SK-N-MC (cell line): ENCODE measurements around the gene TTLL13.

ENCODE experiments used
- DNase-seq: peaks from one replicate; pipeline ENCODE4 v3.0.0-alpha.2; 2011; ENCODE audit warnings: low read depth, low spot score
- H3K27ac ChIP-seq: fragments of 200-600 bp; sonication (generic); 2 replicates; pipeline ENCODE4 v1.5.1; 2016; ENCODE audit warnings: mixed run types
- H3K36me3 ChIP-seq: fragments of 200-600 bp; sonication (generic); 2 replicates; pipeline ENCODE4 v1.6.1; 2017; ENCODE audit warnings: antibody characterized with exemption, low read length, mixed read lengths; ENCODE audit not compliant: insufficient read depth
- H3K4me3 ChIP-seq: fragments of 200-600 bp; sonication (generic); 2 replicates; pipeline ENCODE4 v1.5.1; 2016
- H3K9ac ChIP-seq: fragments of 200-600 bp; sonication (generic); 2 replicates; pipeline ENCODE4 v1.8.0; 2017; ENCODE audit warnings: mixed run types, mixed read lengths; ENCODE audit not compliant: insufficient read length
- H3K9me3 ChIP-seq: fragments of 200-600 bp; sonication (generic); 2 replicates; pipeline ENCODE4 v1.6.1; 2017; ENCODE audit warnings: low read depth, mild to moderate bottlenecking, antibody characterized with exemption, low read length, moderate library complexity, mixed read lengths
- EZH2 ChIP-seq: fragments of 200-600 bp; sonication (generic); IDR thresholded peaks from one replicate; pipeline ENCODE4 v1.6.1; 2017; ENCODE audit warnings: antibody characterized with exemption
- FOXP2 ChIP-seq: optimal IDR thresholded peaks from 2 replicates; pipeline ENCODE3; 2011; ENCODE audit warnings: mild to moderate bottlenecking, moderate library complexity; ENCODE audit not compliant: insufficient read depth; ENCODE audit errors: extremely low read length, control extremely low read depth
- POLR2AphosphoS5 ChIP-seq: IDR thresholded peaks from 2 replicates; pipeline ENCODE4 v1.6.1; 2012; ENCODE audit warnings: mild to moderate bottlenecking, low read depth, low read length, borderline replicate concordance

Gene TTLL13

DNA sequence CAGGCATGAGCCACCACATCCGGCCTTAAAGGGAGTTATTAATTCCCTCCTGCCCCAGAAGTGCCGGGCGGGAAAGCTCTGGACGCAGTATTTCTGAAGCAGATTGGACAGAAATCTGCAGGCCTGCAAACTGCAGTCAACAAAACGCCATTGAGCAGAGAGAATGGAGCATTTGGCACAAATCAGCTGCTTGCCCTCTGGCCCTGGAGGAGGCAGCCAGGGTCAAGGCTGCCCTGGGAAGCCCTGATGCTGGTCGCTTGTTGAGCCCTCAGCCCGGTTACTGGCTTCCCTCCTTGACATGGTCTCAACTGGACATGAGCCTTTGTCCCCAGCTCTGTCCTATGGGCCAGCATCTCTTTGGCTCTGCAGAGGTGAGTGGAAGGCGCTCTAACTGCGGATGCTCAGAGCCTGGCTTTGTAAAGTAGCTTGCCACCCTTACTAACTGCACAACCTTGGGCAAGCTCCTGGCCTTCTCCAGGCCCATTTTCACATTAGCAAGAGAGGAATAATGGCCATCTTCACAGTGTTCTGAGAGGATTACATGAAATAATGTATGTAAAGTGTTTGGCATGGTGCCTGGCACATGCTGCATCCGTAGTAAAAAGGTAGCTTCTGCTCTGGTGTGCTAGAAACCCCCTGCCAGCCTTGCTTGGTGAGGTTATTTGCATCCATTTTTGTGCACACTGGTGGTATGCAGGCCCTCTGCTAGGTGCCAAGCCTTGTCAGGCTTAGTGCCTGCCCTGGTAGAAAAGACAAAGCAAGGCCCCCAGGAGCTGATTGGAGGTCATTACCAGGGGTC lies 44.1 kb upstream of the TTLL13 start:
- H3K9me3 ChIP-seq = no peaks in the 10 kb centered on the region
- no peak overlapping the region for H3K27ac ChIP-seq
- no peaks in the 10 kb centered on the region for H3K36me3 ChIP-seq
- H3K9ac ChIP-seq = no peak overlapping the region
- no peak for TF ChIP-seq EZH2
- TF ChIP-seq FOXP2 = no peak
- no peak for TF ChIP-seq POLR2AphosphoS5
- H3K4me3 ChIP-seq = no peak overlapping the region
- no peak for DNase-seq

DNA sequence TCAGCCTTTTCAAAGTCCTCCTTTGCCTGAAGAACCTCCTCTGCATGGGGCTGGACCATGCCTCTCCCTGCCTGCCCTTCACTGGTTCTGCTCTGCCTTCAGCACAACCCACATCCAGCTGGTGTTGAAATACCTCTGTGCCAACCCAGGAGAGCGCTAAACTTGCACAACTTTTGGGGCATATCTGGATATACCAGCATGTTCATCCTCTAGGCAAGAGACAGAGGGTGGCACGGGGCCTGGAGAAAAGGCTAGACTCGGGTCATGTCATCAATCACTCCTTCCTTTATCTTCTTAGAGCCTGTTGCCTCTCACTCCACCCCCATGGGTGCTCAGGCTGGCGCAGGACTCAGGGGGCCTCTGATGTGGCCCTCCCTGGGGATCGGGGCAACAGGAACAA lies 43.5 kb upstream of the TTLL13 start:
- DNase-seq = no peak
- no peak overlapping the region for H3K27ac ChIP-seq
- H3K9ac ChIP-seq = no peak overlapping the region

DNA sequence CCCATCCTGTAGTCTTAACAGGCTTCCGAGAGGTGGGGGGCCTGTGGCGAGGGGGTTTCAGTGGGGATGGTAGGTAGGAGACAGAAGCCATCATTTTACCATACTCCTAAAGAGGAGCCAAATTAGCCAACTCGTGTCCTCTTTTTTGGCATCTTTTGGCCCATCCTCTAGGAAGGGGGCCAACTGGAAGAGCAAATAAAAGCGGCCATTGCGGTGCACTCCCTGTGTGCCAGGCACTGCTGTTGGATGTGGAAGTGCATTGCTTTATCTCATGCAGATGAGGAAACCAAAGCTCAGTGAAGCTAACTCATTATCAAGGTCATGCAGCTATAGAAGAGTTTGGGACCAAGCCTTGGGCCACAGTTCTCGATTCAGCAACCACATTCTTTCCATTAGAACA lies 42.1 kb upstream of the TTLL13 start:
- Histone ChIP-seq H3K27ac (no peak overlapping the region), H3K9me3 (no peaks in the 10 kb centered on the region), H3K4me3 (no peak overlapping the region), H3K36me3 (no peaks in the 10 kb centered on the region), H3K9ac (no peak overlapping the region)
- TF ChIP-seq EZH2 (no peak), FOXP2 (no peak), POLR2AphosphoS5 (no peak)
- DNase-seq = no peak

More for the DNA sequence above, 43.5 kb upstream of the TTLL13 start:
- no peak for TF ChIP-seq FOXP2
- TF ChIP-seq POLR2AphosphoS5 = no peak
- no peak for TF ChIP-seq EZH2
- Histone ChIP-seq H3K36me3 (no peaks in the 10 kb centered on the region), H3K4me3 (no peak overlapping the region), H3K9me3 (no peaks in the 10 kb centered on the region)

DNA sequence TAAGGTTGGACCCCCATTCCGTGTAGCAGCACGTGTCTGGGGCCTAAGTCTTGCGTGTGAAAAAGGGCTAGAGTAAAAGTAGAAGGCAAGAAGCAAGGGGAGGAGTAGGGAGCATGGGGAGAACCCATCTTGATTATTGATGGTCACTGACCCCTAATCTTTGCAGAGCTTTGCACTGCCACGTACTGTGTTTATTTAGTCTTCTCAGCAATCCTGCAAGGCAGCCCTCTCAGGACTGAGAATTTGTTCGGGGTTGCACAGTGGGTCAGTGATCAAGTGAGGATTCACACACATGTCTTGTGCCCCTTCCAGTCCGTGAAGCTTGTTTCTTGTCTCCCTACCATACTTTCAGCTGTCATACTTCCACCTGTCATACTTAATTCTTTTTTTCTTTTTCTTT lies 41.0 kb upstream of the TTLL13 start:
- Histone ChIP-seq H3K9me3 (no peaks in the 10 kb centered on the region), H3K4me3 (no peak overlapping the region), H3K36me3 (no peaks in the 10 kb centered on the region), H3K27ac (no peak overlapping the region), H3K9ac (no peak overlapping the region)
- no peak for DNase-seq
- TF ChIP-seq POLR2AphosphoS5 (no peak), FOXP2 (no peak), EZH2 (no peak)

DNA sequence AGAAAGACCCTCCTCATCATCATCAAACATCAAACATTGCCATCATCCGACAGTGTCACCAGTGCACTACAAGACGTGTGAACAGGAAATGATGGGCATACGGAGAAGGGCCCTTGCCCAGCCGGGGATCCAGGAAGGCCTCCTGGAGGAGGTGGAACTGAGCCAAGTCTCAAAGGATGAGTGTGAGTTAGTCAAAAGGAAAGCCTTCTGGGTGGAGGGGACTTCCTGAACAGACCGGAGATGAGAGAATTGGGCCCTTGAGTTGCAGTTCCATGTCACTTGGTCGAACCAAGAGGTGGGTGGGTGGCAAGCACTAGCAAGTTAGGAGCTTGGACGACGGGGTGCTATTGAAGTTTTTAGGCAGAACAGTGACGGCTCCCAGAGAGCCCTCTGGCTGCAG lies 39.8 kb upstream of the TTLL13 start:
- H3K9ac ChIP-seq = no peak overlapping the region
- H3K36me3 ChIP-seq = no peaks in the 10 kb centered on the region
- DNase-seq = no peak
- no peak overlapping the region for H3K4me3 ChIP-seq
- TF ChIP-seq EZH2 (no peak), POLR2AphosphoS5 (no peak), FOXP2 (no peak)
- H3K27ac ChIP-seq = no peak overlapping the region
- no peaks in the 10 kb centered on the region for H3K9me3 ChIP-seq

DNA sequence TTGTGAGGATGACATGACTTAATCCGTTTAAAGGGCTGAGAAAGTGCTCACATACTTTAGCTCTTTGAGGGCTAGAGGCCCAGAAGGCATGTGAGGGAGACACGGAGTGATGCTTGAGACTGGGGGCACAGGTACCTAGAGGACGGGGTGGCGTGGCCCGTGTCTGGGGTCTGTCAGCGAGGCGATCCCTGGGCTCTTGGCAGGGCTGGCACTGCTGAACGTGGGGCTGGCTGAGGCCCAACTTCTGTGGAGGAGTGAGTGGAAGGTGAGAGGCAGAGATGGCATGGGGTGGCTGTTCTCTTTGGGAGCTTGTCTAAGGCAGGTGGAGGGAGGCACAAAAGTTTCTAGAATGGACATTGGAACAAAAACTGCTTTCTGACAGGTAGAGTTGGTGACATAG lies 38.8 kb upstream of the TTLL13 start:
- Histone ChIP-seq H3K9ac (no peak overlapping the region), H3K4me3 (no peak overlapping the region)
- TF ChIP-seq EZH2 = no peak
- no peak for TF ChIP-seq FOXP2
- no peak for TF ChIP-seq POLR2AphosphoS5

DNA sequence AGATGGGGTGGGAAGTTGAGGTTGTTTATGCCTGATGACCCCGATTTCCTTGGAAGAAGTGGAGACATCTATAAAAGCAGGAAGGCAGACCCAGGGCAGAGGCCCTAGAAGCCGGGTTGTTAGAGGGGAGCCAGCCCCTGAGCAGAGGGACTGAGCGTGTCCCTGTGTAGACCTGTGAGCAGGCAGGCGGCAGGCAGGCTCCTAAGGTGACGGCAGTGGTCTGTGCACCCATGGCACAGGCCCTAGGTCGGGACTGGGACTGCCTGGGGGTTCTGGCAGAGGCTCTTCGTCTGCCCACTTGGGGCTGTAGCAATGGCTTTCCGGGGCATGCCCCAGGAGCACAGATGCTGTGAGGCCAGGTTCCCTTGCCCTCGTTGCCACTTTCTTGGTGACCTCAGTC lies 38.3 kb upstream of the TTLL13 start:
- no peak for TF ChIP-seq FOXP2
- TF ChIP-seq EZH2 = no peak
- no peak for TF ChIP-seq POLR2AphosphoS5
- Histone ChIP-seq H3K9me3 (no peaks in the 10 kb centered on the region), H3K9ac (no peak overlapping the region), H3K4me3 (no peak overlapping the region), H3K27ac (no peak overlapping the region), H3K36me3 (no peaks in the 10 kb centered on the region)
- no peak for DNase-seq

More for the DNA sequence above, 38.8 kb upstream of the TTLL13 start:
- DNase-seq = no peak
- Histone ChIP-seq H3K9me3 (no peaks in the 10 kb centered on the region), H3K27ac (no peak overlapping the region), H3K36me3 (no peaks in the 10 kb centered on the region)

DNA sequence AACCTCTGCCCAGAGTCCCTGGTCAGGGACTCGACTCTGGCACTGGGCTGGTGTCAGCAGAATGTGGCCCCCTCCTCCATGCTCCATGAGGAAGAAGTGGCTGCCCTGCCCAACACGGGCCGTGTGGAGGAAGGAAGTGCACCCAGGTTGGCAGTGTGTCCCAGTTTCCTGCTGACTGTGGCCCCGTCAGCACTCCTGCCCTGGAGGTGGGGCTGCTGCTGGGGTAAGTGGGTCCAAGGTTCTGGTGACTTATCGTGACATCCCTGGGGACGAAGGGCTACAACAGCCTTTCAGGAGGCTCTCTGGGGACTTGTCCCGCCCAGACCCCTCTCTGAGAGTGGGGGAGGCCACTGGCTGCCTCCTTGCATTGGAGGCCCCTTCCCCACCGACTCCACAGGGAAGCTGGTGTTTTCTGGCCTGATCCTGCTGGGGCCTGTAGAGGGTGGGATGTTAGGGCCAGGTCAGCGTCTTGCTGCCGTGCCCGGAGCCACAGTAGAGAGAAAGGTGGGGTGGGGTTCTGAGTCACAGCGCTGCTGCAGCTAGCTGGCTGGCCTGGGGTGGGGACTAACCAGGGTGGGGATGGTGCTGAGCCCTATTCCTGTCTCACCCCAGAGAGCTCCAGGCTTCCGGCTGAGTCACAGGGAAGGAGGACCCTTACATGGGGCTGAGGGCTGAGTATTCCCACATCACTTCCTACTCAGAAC lies 37.8 kb upstream of the TTLL13 start:
- no peak overlapping the region for H3K4me3 ChIP-seq
- no peak overlapping the region for H3K27ac ChIP-seq
- TF ChIP-seq EZH2 (no peak), FOXP2 (no peak), POLR2AphosphoS5 (no peak)
- H3K9me3 ChIP-seq = no peaks in the 10 kb centered on the region
- DNase-seq = no peak
- H3K9ac ChIP-seq = no peak overlapping the region
- no peaks in the 10 kb centered on the region for H3K36me3 ChIP-seq
